Keratinocyte (primary cell): ENCODE measurements around the gene PCBD2. TPM values are rescaled to one million over a fixed set of nuclear protein-coding genes. Genes with fewer than 3 reads are reported as not detected.

Source experiments
- DNase-seq: peaks from one replicate; pipeline ENCODE4 v3.0.0-alpha.2; 2011; ENCODE audit warnings: low read depth, missing footprints, low spot score
- FAIRE-seq: peaks from 2 replicates; lab custom pipeline; 2011; peaks lifted over from hg19 to GRCh38; lab: Jason Lieb, UNC
- H2AFZ ChIP-seq: 2 replicates; pipeline ENCODE4 v1.6.0; 2012; ENCODE audit warnings: low read length, control low read depth, inconsistent platforms; ENCODE audit not compliant: control insufficient read depth
- H3K27ac ChIP-seq: 2 replicates; pipeline ENCODE4 v1.5.1; 2011; ENCODE audit warnings: low read length; ENCODE audit not compliant: control insufficient read depth, insufficient read depth
- H3K27me3 ChIP-seq: 3 replicates; pipeline ENCODE4 v1.6.0; 2011; ENCODE audit warnings: low read length; ENCODE audit not compliant: control insufficient read depth, insufficient read depth; ENCODE audit errors: extremely low read depth
- H3K36me3 ChIP-seq, 2 experiments: 2 replicates in 1 of 2; 3 replicates in 1 of 2; pipeline ENCODE4 v1.5.1; 2011; ENCODE audit warnings: low read length in 2 of 2, mild to moderate bottlenecking in 1 of 2; ENCODE audit not compliant: control insufficient read depth in 2 of 2, insufficient read depth in 2 of 2; ENCODE audit errors: extremely low read depth in 1 of 2
- H3K4me1 ChIP-seq: 3 replicates; pipeline ENCODE4 v1.5.1; 2011; ENCODE audit warnings: low read length; ENCODE audit not compliant: control insufficient read depth, insufficient read depth; ENCODE audit errors: extremely low read depth
- H3K4me2 ChIP-seq: 3 replicates; pipeline ENCODE4 v1.6.0; 2011; ENCODE audit warnings: low read depth, low read length; ENCODE audit not compliant: control insufficient read depth, insufficient read depth; ENCODE audit errors: extremely low read depth
- H3K4me3 ChIP-seq, 3 experiments: fragments of 200-600 bp in 1 of 3; sonication (generic) in 1 of 3; 2 replicates in 2 of 3; 3 replicates in 1 of 3; pipeline ENCODE4 v1.5.1; 2011 to 2016; ENCODE audit warnings: low read length in 3 of 3, mild to moderate bottlenecking in 3 of 3, control low read depth in 2 of 3, inconsistent platforms in 1 of 3, low read depth in 1 of 3, mixed read lengths in 1 of 3, mixed run types in 1 of 3, moderate library complexity in 1 of 3; ENCODE audit not compliant: control insufficient read depth in 2 of 3, insufficient read depth in 2 of 3; ENCODE audit errors: extremely low read depth in 1 of 3
- H3K79me2 ChIP-seq: 2 replicates; pipeline ENCODE4 v1.6.0; 2012; ENCODE audit warnings: low read length; ENCODE audit not compliant: control insufficient read depth, insufficient read depth
- H3K9ac ChIP-seq: 3 replicates; pipeline ENCODE4 v1.6.0; 2011; ENCODE audit warnings: low read length; ENCODE audit not compliant: control insufficient read depth, insufficient read depth; ENCODE audit errors: extremely low read depth
- H3K9me1 ChIP-seq: 3 replicates; pipeline ENCODE4 v1.6.0; 2011; ENCODE audit warnings: low read length; ENCODE audit not compliant: control insufficient read depth, insufficient read depth; ENCODE audit errors: extremely low read depth
- H3K9me3 ChIP-seq: 2 replicates; pipeline ENCODE4 v1.5.1; 2012; ENCODE audit warnings: low read depth, low read length; ENCODE audit not compliant: control insufficient read depth
- H4K20me1 ChIP-seq: 3 replicates; pipeline ENCODE4 v1.6.0; 2011; ENCODE audit warnings: low read length; ENCODE audit not compliant: control insufficient read depth, insufficient read depth; ENCODE audit errors: extremely low read depth
- CTCF ChIP-seq, 3 experiments: IDR thresholded peaks in 1 of 3; conservative IDR thresholded peaks in 1 of 3; optimal IDR thresholded peaks in 1 of 3; 2 replicates in 2 of 3; 3 replicates in 1 of 3; pipeline versions ENCODE3 to v1.5.1; 2011; ENCODE audit warnings: low read length in 3 of 3, mild to moderate bottlenecking in 3 of 3, moderate library complexity in 2 of 3, control low read depth in 1 of 3, inconsistent platforms in 1 of 3; ENCODE audit not compliant: insufficient read depth in 2 of 3; ENCODE audit errors: extremely low read depth in 1 of 3
- EZH2 ChIP-seq: IDR thresholded peaks from one replicate; pipeline ENCODE4 v1.6.1; 2012; ENCODE audit warnings: inconsistent platforms, mild to moderate bottlenecking, low read length, moderate library complexity
- dilution Hi-C: fragments of 300-500 bp; cut with MboI; formaldehyde crosslinking; loops from one replicate; pipeline ENCODE4 v1.7.0; 2020; ENCODE audit warnings: low sequenced_read_pairs; ENCODE audit not compliant: extremely low pct_ligation_motif_present
- polyA plus RNA-seq, 5 experiments: library from polyadenylated mRNA; depleted of rRNA in 3 of 5; stranded (reverse) in 3 of 5; stranded (forward) in 1 of 5; unstranded in 1 of 5; fragments of >200 nt; gene quantifications; 1 replicate in 1 of 5; 2 replicates in 3 of 5; 3 replicates in 1 of 5; pipeline versions ENCODE4 v1.2.1 to v1.2.3, GENCODE V29; 2011 to 2012; ENCODE audit warnings: missing spikeins in 2 of 5, low read depth in 1 of 5, low replicate concordance in 1 of 5
- small RNA-seq, 3 experiments: library from RNA; depleted of rRNA; stranded (forward); fragments of <200 nt; gene quantifications; one replicate each; pipeline ENCODE3, GENCODE V24; 2012; ENCODE audit warnings: low read depth in 3 of 3, low replicate concordance in 1 of 3; ENCODE audit not compliant: insufficient read length in 3 of 3

The PCBD2 gene
- polyA plus RNA-seq, 1 donor (not counting 4 experiments of a cell fraction or from before 2014, with no cell fraction given): 6.2 TPM

GRCh38 chr5:135011355-135012032 is 106.6 kb downstream of the PCBD2 start:
- Histone ChIP-seq H3K79me2 (no peaks in the 10 kb centered on the region), H3K36me3 (no peaks in the 10 kb centered on the region), H3K4me3 (no peak overlapping the region), H3K27me3 (peaks cover 3% of the 10 kb centered on the region), H3K4me2 (no peak overlapping the region), H2AFZ (no peak overlapping the region), H3K9ac (no peak overlapping the region), H3K4me1 (no peaks in the 10 kb centered on the region), H3K27ac (no peak overlapping the region), H4K20me1 (no peaks in the 10 kb centered on the region), H3K9me1 (no peaks in the 10 kb centered on the region), H3K9me3 (no peaks in the 10 kb centered on the region)
- dilution Hi-C loops: no loop called here
- no peak for DNase-seq
- TF ChIP-seq EZH2 (no peak), CTCF (optimal IDR thresholded peaks at IDR 0.05 in 1 of 3, IDR thresholded peaks at IDR 0.05 in 1 of 3, conservative IDR thresholded peaks at IDR 0.05 in 1 of 3; ENCODE audit: extremely low read depth in 1 of 3, insufficient read depth in 2 of 3, low read length in 3 of 3) (no peak)
- FAIRE-seq: no peak

- no peak overlapping the region for H3K4me2 ChIP-seq
- no peak overlapping the region for H3K27ac ChIP-seq
- TF ChIP-seq EZH2 (no peak), CTCF (optimal IDR thresholded peaks at IDR 0.05 in 1 of 3, IDR thresholded peaks at IDR 0.05 in 1 of 3, conservative IDR thresholded peaks at IDR 0.05 in 1 of 3; ENCODE audit: extremely low read depth in 1 of 3, insufficient read depth in 2 of 3, low read length in 3 of 3) (no peak)
- no peaks in the 10 kb centered on the region for H3K79me2 ChIP-seq
- H3K9me3 ChIP-seq: no peaks in the 10 kb centered on the region
- H3K27me3 ChIP-seq: peaks cover 3% of the 10 kb centered on the region
- H2AFZ ChIP-seq: no peak overlapping the region
- H3K9ac ChIP-seq: no peak overlapping the region
- H3K9me1 ChIP-seq: no peaks in the 10 kb centered on the region
- DNase-seq (no peak), FAIRE-seq (no peak)
- H3K4me1 ChIP-seq: no peaks in the 10 kb centered on the region
- no peak overlapping the region for H3K4me3 ChIP-seq
- dilution Hi-C loops: no loop called here
- no peaks in the 10 kb centered on the region for H4K20me1 ChIP-seq
- no peaks in the 10 kb centered on the region for H3K36me3 ChIP-seq
Measured at GRCh38 chr5:135012033-135012588, 107.2 kb downstream of the PCBD2 start.

Small RNA genes lying within 50 kb of the gene (small RNA-seq; reads per million reads assigned to genes)
- gene MIR4461: 0 reads per million in 3 experiments
- gene MTND3P25: 0.40 to 6.7 (median 2.3) reads per million in 3 experiments
- gene MTND4LP30: 0 to 0.33 (median 0) reads per million in 3 experiments

Other genes with a start within 250 kb of the PCBD2 start
- 10.0 to 19.9 TPM (median 13.0 TPM) in 3 replicates for gene CAMLG, start 166.6 kb upstream of the PCBD2 start, polyA plus RNA-seq
- 18.7 to 39.0 TPM (median 25.2 TPM) in 3 replicates for gene DDX46, start 146.4 kb upstream of the PCBD2 start, polyA plus RNA-seq
- gene C5orf24, start 59.2 kb upstream of the PCBD2 start, polyA plus RNA-seq: 29.0 to 36.5 TPM (median 29.6 TPM) in 3 replicates
- gene TXNDC15, start 30.8 kb upstream of the PCBD2 start, polyA plus RNA-seq: 24.7 to 35.8 TPM (median 31.4 TPM) in 3 replicates
- 0.10 to 0.31 TPM (median 0.22 TPM) in 3 replicates for gene CATSPER3, start 62.8 kb downstream of the PCBD2 start, polyA plus RNA-seq
- gene PITX1, start 129.1 kb downstream of the PCBD2 start, polyA plus RNA-seq: 0.73 to 2.3 TPM (median 1.7 TPM) in 3 replicates